Measurements from ENCODE around the gene ROBO4. TPM values are rescaled to one million over a fixed set of nuclear protein-coding genes. Genes with fewer than 3 reads are reported as not detected.

Gene ROBO4
- total RNA-seq, 1 donor from 2014 or later = 1.6 TPM

- FAIRE-seq = no peak
Observed at GRCh38 chr11:124891373-124891861, 6.2 kb downstream of the ROBO4 start.

DNA sequence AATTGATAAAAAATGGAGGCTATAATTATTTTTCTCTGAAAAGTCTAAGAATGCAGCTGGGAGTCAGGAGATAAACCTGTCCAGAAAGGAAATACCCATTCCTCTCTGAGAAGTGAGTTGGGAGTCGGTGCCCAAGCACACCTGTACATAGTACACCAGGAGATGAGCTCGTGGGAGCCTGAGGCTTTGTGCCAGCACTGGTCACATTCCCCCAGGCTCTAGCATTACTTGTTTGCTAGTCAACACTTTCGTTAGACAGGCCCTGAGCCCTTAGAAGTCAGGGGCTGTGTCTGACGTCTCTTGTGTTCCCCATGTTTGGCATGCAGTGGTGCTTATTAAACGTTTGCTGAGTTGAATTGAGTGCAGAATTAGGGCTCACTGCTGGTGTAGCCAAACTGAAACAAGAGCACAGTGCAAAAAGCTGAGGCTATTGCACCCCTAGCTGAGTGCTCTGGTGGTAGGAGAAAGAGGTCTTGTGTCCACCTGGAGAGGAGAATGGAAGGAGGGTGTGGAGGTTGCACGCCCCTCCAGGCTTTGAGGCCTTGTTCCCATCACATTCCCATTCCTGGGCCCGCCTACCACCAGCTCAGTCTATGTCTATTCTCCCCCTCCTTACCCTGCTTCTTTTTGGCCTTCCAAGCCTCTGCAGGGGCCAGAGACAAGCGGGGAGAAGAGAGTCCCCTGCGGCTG lies 6.8 kb downstream of the ROBO4 start:
- DNase-seq (ENCODE audit: low spot score in 2 of 2) (no peak), FAIRE-seq (no peak)

More at GRCh38 chr11:124891373-124891861, 6.2 kb downstream of the ROBO4 start:
- no peak for DNase-seq (ENCODE audit: low spot score in 2 of 2)

GRCh38 chr11:124890151-124890550 lies 7.5 kb downstream of the ROBO4 start:
- DNase-seq (ENCODE audit: low spot score in 2 of 2) (no peak), FAIRE-seq (no peak)

GRCh38 chr11:124889191-124890091 lies 8.2 kb downstream of the ROBO4 start:
- DNase-seq (ENCODE audit: low spot score in 2 of 2) (no peak), FAIRE-seq (no peak)

GRCh38 chr11:124887667-124888013 lies 10.0 kb downstream of the ROBO4 start:
- no peak for FAIRE-seq

GRCh38 chr11:124886978-124887666 lies 10.5 kb downstream of the ROBO4 start:
- DNase-seq (ENCODE audit: low spot score in 2 of 2) (no peak), FAIRE-seq (no peak)

More at GRCh38 chr11:124887667-124888013, 10.0 kb downstream of the ROBO4 start:
- no peak for DNase-seq (ENCODE audit: low spot score in 2 of 2)

DNA sequence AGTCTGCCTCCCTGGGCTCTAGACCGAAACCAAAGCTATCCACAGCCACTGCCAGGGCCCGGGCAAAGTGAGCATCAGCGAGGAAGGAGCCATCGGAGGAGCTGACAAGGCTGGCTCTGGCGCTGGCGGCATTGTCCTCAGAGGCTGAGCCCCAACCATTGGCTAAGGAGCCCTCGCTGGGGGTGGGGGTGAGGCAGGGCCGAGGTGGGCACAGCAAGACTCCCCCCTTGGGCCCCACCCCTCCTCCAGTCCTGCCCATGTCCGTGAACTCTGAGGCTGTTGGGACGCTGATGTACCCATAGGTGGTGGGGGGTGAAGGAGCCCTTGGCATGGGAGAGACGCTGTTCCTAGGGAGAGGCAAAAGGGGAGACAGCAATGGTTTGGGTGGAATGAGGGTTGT lies 11.2 kb downstream of the ROBO4 start:
- DNase-seq (ENCODE audit: low spot score in 2 of 2) = no peak
- FAIRE-seq = no peak

DNA sequence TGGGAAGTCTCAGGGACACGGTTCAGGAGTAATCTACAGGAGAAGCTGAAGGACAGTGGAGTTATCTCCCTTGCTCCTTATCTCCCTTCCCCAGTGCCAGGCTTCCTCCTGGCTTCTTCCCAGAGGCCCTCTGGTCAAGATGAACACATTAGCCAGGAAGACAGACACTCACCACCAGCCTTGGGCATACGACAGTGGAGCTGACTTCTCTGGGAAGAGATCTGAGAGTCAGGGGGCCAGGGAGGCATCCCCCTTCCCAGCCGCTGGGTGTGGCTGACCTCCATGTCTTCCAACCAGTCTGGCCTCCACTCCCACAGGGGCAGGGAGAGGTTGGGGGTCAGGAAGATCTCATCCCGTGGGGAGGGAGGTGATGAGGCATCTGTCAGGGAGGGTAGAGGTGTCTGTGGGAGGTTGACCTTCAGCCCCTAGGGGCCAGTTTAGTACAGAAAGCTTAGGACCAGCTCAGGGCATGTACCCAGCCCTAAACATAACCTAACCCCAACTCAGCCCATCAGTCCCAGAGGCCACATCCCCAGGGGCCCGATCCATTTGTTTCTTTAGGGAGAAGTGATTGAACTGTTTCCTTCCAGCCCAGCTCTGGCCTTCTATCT lies 12.7 kb downstream of the ROBO4 start:
- no peak for DNase-seq (ENCODE audit: low spot score in 2 of 2)
- FAIRE-seq = no peak

- FAIRE-seq (no peak), DNase-seq (ENCODE audit: low spot score in 2 of 2) (no peak)
Observed at GRCh38 chr11:124884340-124884739, 13.3 kb downstream of the ROBO4 start.

DNA sequence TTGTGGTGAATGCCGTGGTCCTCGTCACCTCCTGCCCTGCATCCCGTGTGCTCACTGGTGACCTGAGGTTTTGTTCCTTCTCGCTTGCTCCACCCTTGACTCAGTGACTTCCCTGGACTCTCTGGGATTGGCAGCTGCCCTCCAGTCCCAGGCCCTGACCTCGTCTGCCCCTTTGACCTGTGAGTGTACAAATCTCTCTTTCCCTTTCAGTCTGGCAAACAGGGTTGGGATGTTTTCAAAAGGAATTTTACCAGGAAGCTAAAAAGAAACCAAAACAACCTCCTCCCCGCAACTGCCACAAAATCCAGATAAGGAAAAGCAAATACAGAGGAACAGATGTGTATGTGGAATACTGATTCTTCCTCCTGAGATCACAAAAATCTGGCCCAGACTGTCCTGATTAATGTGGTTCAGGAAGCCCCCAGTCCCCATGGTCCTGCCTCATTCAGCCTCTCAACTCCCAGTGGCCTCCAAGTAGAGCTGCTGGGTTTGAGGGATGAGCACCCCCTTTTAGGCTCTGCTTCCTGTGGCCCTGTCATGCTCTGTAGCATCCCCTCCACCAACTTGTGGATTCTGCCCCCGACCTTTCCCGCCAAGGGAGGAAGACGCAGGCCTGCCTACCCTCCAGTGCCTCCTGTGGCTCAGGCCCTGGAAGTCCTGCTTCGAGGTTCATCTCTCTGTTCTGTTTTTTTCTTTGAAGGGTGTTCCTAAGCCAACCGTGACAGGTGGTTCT lies 15.2 kb downstream of the ROBO4 start:
- FAIRE-seq (no peak), DNase-seq (ENCODE audit: low spot score in 2 of 2) (no peak)

DNA sequence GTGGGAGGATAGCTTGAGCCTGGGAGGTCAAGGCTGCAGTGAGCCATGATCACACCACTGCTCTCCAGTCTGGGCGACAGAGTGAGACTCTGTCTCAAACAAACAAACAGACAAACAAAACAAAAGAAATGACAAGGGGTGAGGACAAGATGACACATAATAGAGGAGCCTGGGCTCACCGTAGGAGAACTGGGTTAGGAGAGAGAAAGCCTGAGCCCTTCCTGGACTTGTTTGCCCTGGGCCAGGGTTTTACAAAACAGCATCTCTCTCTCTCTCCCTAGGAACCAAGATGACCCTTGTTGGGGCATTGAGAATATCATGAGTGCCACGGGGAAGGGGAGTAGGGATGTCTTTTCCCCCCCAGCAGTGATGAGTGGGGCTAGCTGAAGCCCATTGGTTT lies 16.7 kb downstream of the ROBO4 start:
- DNase-seq (ENCODE audit: low spot score in 2 of 2) (no peak), FAIRE-seq (no peak)

GRCh38 chr11:124880290-124880611 lies 17.4 kb downstream of the ROBO4 start:
- DNase-seq (ENCODE audit: low spot score in 2 of 2) = no peak
- FAIRE-seq = no peak

DNA sequence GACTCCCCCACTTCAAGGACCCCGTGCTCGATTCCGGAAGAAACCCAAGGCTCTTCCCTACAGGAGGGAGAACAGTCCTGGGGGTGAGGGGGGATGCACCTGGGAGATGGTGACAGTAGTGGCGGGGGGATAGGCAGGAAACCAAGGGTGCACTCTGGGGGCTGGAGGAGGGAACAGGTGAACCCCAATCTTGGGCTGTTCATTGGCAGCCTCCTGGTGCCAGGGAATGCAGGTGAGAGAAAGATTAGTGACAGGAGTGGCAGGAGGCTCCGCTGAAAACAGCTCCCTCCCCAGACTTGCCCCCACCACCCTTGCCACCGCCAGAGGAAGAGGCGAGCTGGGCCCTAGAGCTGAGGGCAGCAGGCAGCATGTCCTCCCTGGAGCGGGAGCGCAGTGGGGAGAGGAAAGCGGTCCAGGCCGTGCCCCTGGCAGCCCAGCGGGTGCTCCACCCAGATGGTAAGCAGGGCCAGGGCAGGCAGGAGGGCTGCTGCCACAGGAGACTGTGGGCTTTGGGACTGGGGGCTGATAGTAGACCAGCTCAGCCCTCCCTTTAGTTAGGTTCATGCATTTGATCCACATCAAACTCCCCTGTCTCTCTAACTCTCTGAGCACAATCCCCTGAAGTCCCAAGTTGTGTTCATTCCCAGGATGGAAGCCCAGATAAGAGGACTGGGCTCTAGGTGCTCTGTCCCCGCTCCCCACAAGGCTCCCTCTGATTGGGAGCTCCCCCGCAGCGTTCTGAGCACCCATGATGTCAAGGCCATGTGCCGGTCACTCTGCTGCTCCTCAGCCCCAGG lies 18.0 kb downstream of the ROBO4 start:
- no peak for FAIRE-seq

GRCh38 chr11:124878759-124879492 lies 18.7 kb downstream of the ROBO4 start:
- FAIRE-seq (no peak), DNase-seq (ENCODE audit: low spot score in 2 of 2) (no peak)

More for the DNA sequence above, 18.0 kb downstream of the ROBO4 start:
- no peak for DNase-seq (ENCODE audit: low spot score in 2 of 2)

- FAIRE-seq (no peak), DNase-seq (ENCODE audit: low spot score in 2 of 2) (no peak)
Observed at GRCh38 chr11:124877910-124878758, 19.5 kb downstream of the ROBO4 start.

GRCh38 chr11:124877631-124877909 lies 20.1 kb downstream of the ROBO4 start:
- no peak for FAIRE-seq
- DNase-seq (ENCODE audit: low spot score in 2 of 2) = no peak

GRCh38 chr11:124876818-124877630 lies 20.6 kb downstream of the ROBO4 start:
- FAIRE-seq (no peak), DNase-seq (ENCODE audit: low spot score in 2 of 2) (no peak)

All from frontal cortex (tissue), 4 donors.